Caco-2 (cell line): ENCODE measurements around the gene DOLPP1. TPM values are rescaled to one million over a fixed set of nuclear protein-coding genes. Genes with fewer than 3 reads are reported as not detected.

Experiments
- BruUV-seq: library from RNA; stranded (reverse); fragments of 400-500 nt; replicated peaks from 2 replicates; lab custom pipeline; 2021; lab: Mats Ljungman, UMichigan
- CTCF ChIA-PET: fragments of 300-600 bp; sonication (Branson Sonifier 250); formaldehyde crosslinking; loops from one replicate; lab custom pipeline; 2022; ENCODE audit warnings: antibody characterized with exemption; lab: Charles Lee
- POLR2A ChIA-PET: fragments of 300-600 bp; sonication (Branson Sonifier 250); formaldehyde crosslinking; loops from one replicate; lab custom pipeline; 2022; ENCODE audit warnings: antibody characterized with exemption; lab: Charles Lee
- DNase-seq, 2 experiments: peaks; one replicate each; pipeline versions ENCODE4 v3.0.0 to v3.0.0-alpha.2; 2020 to 2022
- H3K27me3 ChIP-seq: replicated peaks from 2 replicates; pipeline ENCODE4 v1.6.0; 2011; ENCODE audit warnings: low read length; ENCODE audit not compliant: control insufficient read depth, insufficient read depth
- H3K36me3 ChIP-seq: 2 replicates; pipeline ENCODE4 v1.5.1; 2011; ENCODE audit warnings: low read length; ENCODE audit not compliant: control insufficient read depth, insufficient read depth
- H3K4me1 ChIP-seq: fragments of 250-450 bp; sonication (Bioruptor Pico); 2 replicates; pipeline ENCODE4 v1.5.1; 2020; ENCODE audit warnings: mild to moderate bottlenecking
- H3K4me3 ChIP-seq: 2 replicates; pipeline ENCODE4 v1.5.1; 2011; ENCODE audit warnings: low read depth, mild to moderate bottlenecking, control low read depth, low read length
- H3K9me3 ChIP-seq: fragments of 250-450 bp; sonication (Bioruptor Pico); 2 replicates; pipeline ENCODE4 v1.5.1; 2020; ENCODE audit warnings: mild to moderate bottlenecking, moderate library complexity
- H3K27ac Mint-ChIP-seq: one replicate; pipeline ENCODE4 v1.8.0; 2022; ENCODE audit warnings: mixed read lengths; ENCODE audit not compliant: unreplicated experiment
- H3K27me3 Mint-ChIP-seq: one replicate; pipeline ENCODE4 v1.8.0; 2022; ENCODE audit warnings: mixed read lengths; ENCODE audit not compliant: insufficient read depth, unreplicated experiment
- H3K36me3 Mint-ChIP-seq: one replicate; pipeline ENCODE4 v1.8.0; 2022; ENCODE audit warnings: mild to moderate bottlenecking, mixed read lengths; ENCODE audit not compliant: insufficient read depth, unreplicated experiment
- H3K4me1 Mint-ChIP-seq: one replicate; pipeline ENCODE4 v1.8.0; 2022; ENCODE audit warnings: low read depth, mixed read lengths; ENCODE audit not compliant: unreplicated experiment
- H3K4me3 Mint-ChIP-seq: one replicate; pipeline ENCODE4 v1.8.0; 2022; ENCODE audit warnings: mild to moderate bottlenecking, moderate library complexity, mixed read lengths; ENCODE audit not compliant: unreplicated experiment
- H3K9me3 Mint-ChIP-seq: one replicate; pipeline ENCODE4 v1.8.0; 2022; ENCODE audit warnings: mixed read lengths; ENCODE audit not compliant: unreplicated experiment
- intact Hi-C: fragments of 100-400 bp; cut with micrococcal nuclease; formaldehyde crosslinking; loops from one replicate; pipeline ENCODE4 v1.10.0; 2022; ENCODE audit not compliant: unreplicated experiment
- total RNA-seq: library from RNA; stranded (reverse); gene quantifications from 2 replicates; pipeline ENCODE4 v1.2.3, GENCODE V29; 2022
- TF ChIP-seq, protein P1 (sequence below), 2 experiments: fragments of 200-600 bp in 1 of 2; IDR thresholded peaks; 1 replicate in 1 of 2; 2 replicates in 1 of 2; pipeline versions ENCODE4 v1.5.1 to v1.8.0; 2011 to 2022; ENCODE audit warnings: antibody characterized with exemption in 1 of 2, control low read depth in 1 of 2, inconsistent platforms in 1 of 2, low read depth in 1 of 2, low read length in 1 of 2, mild to moderate bottlenecking in 1 of 2, moderate library complexity in 1 of 2; ENCODE audit not compliant: insufficient read depth in 1 of 2, severe bottlenecking in 1 of 2, unreplicated experiment in 1 of 2

The DOLPP1 gene
- total RNA-seq, 1 experiment from 2014 or later: 45.1 TPM

DNA sequence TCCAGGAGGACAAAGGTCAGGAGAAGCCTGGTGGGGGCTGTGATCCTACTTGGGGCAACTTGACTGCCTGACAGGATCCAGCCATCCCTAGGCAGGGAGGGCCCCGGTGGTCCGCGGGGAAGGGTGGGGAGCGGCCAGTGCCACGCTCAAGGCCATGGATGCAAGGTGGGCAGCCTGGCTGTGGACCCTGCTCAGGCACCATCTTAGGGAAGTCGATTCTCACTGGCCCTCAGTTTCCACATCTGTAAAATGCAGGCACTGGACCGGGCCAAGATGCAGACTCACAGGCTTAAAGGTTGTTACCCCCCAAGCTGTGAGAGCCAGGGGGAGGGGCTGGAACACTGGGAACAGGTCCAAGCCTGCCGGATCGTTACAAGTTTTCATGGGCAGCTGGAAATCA is 8.7 kb upstream of the DOLPP1 start:
- no peak overlapping the region for H3K27ac Mint-ChIP-seq
- intact Hi-C loops: no loop called here
- ChIA-PET CTCF (no interaction called here), POLR2A (no interaction called here)
- no peaks in the 10 kb centered on the region for H3K4me1 Mint-ChIP-seq
- Histone ChIP-seq H3K27me3 (no peaks in the 10 kb centered on the region), H3K36me3 (no peaks in the 10 kb centered on the region), H3K4me1 (no peaks in the 10 kb centered on the region; the same call in 1 of the 2 replicates), H3K9me3 (no peaks in the 10 kb centered on the region), H3K4me3 (no peak overlapping the region)
- DNase-seq: no peak
- H3K36me3 Mint-ChIP-seq: peaks cover 9% of the 10 kb centered on the region
- BruUV-seq: no TSS peak
- no peaks in the 10 kb centered on the region for H3K27me3 Mint-ChIP-seq
- TF ChIP-seq, protein P1, sequence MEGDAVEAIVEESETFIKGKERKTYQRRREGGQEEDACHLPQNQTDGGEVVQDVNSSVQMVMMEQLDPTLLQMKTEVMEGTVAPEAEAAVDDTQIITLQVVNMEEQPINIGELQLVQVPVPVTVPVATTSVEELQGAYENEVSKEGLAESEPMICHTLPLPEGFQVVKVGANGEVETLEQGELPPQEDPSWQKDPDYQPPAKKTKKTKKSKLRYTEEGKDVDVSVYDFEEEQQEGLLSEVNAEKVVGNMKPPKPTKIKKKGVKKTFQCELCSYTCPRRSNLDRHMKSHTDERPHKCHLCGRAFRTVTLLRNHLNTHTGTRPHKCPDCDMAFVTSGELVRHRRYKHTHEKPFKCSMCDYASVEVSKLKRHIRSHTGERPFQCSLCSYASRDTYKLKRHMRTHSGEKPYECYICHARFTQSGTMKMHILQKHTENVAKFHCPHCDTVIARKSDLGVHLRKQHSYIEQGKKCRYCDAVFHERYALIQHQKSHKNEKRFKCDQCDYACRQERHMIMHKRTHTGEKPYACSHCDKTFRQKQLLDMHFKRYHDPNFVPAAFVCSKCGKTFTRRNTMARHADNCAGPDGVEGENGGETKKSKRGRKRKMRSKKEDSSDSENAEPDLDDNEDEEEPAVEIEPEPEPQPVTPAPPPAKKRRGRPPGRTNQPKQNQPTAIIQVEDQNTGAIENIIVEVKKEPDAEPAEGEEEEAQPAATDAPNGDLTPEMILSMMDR (IDR thresholded peaks at IDR 0.05; ENCODE audit: insufficient read depth in 1 of 2, low read depth in 1 of 2, low read length in 1 of 2, severe bottlenecking in 1 of 2, unreplicated experiment in 1 of 2): no peak
- H3K4me3 Mint-ChIP-seq: no peak overlapping the region
- no peaks in the 10 kb centered on the region for H3K9me3 Mint-ChIP-seq

DNA sequence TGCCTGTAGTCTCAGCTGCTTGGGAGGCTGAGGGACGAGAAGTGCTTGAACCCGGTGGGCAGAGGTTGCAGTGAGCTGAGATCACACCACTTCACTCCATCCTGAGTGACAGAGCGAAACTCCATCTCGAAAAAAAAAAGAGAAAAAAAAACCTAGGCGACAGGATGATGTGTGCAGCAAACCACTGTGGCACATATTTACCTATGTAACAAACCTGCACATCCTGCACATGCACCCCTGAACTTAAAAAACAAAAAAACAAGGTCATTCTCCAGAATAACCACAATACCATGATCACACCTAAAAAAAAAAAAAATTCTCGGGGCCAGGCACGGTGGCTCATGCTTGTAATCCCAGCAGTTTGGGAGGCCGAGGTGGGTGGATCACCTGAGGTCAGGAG is 7.5 kb upstream of the DOLPP1 start:
- Histone ChIP-seq H3K4me1 (no peaks in the 10 kb centered on the region; the same call in 1 of the 2 replicates), H3K27me3 (no peaks in the 10 kb centered on the region), H3K9me3 (no peaks in the 10 kb centered on the region), H3K4me3 (no peak overlapping the region), H3K36me3 (no peaks in the 10 kb centered on the region)
- intact Hi-C loops: no loop called here
- CTCF ChIA-PET: interaction anchor here (1.3 kb wide), 1 partner anchor 45 kb away, joined by 10 read pairs; the partner anchor contains the start of gene SH3GLB2
- H3K36me3 Mint-ChIP-seq: no peaks in the 10 kb centered on the region
- TF ChIP-seq, protein P1 (IDR thresholded peaks at IDR 0.05; ENCODE audit: insufficient read depth in 1 of 2, low read depth in 1 of 2, low read length in 1 of 2, severe bottlenecking in 1 of 2, unreplicated experiment in 1 of 2): no peak
- H3K9me3 Mint-ChIP-seq: no peaks in the 10 kb centered on the region
- H3K4me3 Mint-ChIP-seq: no peak overlapping the region
- H3K27me3 Mint-ChIP-seq: no peaks in the 10 kb centered on the region
- no TSS peak for BruUV-seq
- DNase-seq: no peak
- H3K27ac Mint-ChIP-seq: no peak overlapping the region
- POLR2A ChIA-PET: no interaction called here
- no peaks in the 10 kb centered on the region for H3K4me1 Mint-ChIP-seq

DNA sequence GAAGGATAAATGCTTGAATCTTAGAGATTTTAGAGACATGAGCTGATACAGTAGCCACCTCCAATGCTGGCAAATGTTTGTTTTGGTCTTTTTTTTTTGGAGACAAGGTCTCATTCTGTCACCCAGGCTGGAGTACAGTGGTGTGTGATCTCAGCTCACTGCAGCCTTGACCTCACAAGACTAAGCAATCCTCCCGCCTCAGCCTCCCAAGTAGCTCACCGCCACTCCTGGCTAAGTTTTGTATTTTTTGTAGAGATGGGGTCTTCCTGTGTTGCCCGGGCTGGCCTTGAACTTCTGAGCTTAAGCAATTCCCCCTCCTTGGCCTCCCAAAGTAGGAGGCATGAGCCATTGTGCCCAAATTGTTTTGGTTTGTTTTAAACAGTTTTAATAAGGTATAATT is 6.8 kb upstream of the DOLPP1 start:
- Mint-ChIP-seq H3K36me3 (no peaks in the 10 kb centered on the region), H3K4me1 (no peaks in the 10 kb centered on the region), H3K27me3 (no peaks in the 10 kb centered on the region), H3K27ac (no peak overlapping the region), H3K9me3 (no peaks in the 10 kb centered on the region), H3K4me3 (no peak overlapping the region)
- H3K36me3 ChIP-seq: no peaks in the 10 kb centered on the region
- TF ChIP-seq, protein P1 (IDR thresholded peaks at IDR 0.05; ENCODE audit: insufficient read depth in 1 of 2, low read depth in 1 of 2, low read length in 1 of 2, severe bottlenecking in 1 of 2, unreplicated experiment in 1 of 2): no peak
- peaks cover 6% of the 10 kb centered on the region; the same call in 1 of the 2 replicates for H3K4me1 ChIP-seq
- no peaks in the 10 kb centered on the region for H3K9me3 ChIP-seq
- intact Hi-C loops: no loop called here
- CTCF ChIA-PET: interaction anchor here (1.3 kb wide), 1 partner anchor 46 kb away, joined by 10 read pairs; the partner anchor contains the start of gene SH3GLB2
- H3K4me3 ChIP-seq: no peak overlapping the region
- H3K27me3 ChIP-seq: no peaks in the 10 kb centered on the region
- POLR2A ChIA-PET: no interaction called here
- no TSS peak for BruUV-seq
- no peak for DNase-seq
